Caco-2 (cell line): Measurements from ENCODE around the gene RBM20. TPM values are rescaled to one million over a fixed set of nuclear protein-coding genes. Genes with fewer than 3 reads are reported as not detected.

ENCODE experiments used
- BruUV-seq: library from RNA; stranded (reverse); fragments of 400-500 nt; replicated peaks from 2 replicates; lab custom pipeline; 2021; lab: Mats Ljungman, UMichigan
- CTCF ChIA-PET: fragments of 300-600 bp; sonication (Branson Sonifier 250); formaldehyde crosslinking; loops from one replicate; lab custom pipeline; 2022; ENCODE audit warnings: antibody characterized with exemption; lab: Charles Lee
- POLR2A ChIA-PET: fragments of 300-600 bp; sonication (Branson Sonifier 250); formaldehyde crosslinking; loops from one replicate; lab custom pipeline; 2022; ENCODE audit warnings: antibody characterized with exemption; lab: Charles Lee
- DNase-seq, 2 experiments: peaks; one replicate each; pipeline versions ENCODE4 v3.0.0 to v3.0.0-alpha.2; 2020 to 2022
- H3K27me3 ChIP-seq: replicated peaks from 2 replicates; pipeline ENCODE4 v1.6.0; 2011; ENCODE audit warnings: low read length; ENCODE audit not compliant: control insufficient read depth, insufficient read depth
- H3K36me3 ChIP-seq: 2 replicates; pipeline ENCODE4 v1.5.1; 2011; ENCODE audit warnings: low read length; ENCODE audit not compliant: control insufficient read depth, insufficient read depth
- H3K4me1 ChIP-seq: fragments of 250-450 bp; sonication (Bioruptor Pico); 2 replicates; pipeline ENCODE4 v1.5.1; 2020; ENCODE audit warnings: mild to moderate bottlenecking
- H3K4me3 ChIP-seq: 2 replicates; pipeline ENCODE4 v1.5.1; 2011; ENCODE audit warnings: low read depth, mild to moderate bottlenecking, control low read depth, low read length
- H3K9me3 ChIP-seq: fragments of 250-450 bp; sonication (Bioruptor Pico); 2 replicates; pipeline ENCODE4 v1.5.1; 2020; ENCODE audit warnings: mild to moderate bottlenecking, moderate library complexity
- H3K27ac Mint-ChIP-seq: one replicate; pipeline ENCODE4 v1.8.0; 2022; ENCODE audit warnings: mixed read lengths; ENCODE audit not compliant: unreplicated experiment
- H3K27me3 Mint-ChIP-seq: one replicate; pipeline ENCODE4 v1.8.0; 2022; ENCODE audit warnings: mixed read lengths; ENCODE audit not compliant: insufficient read depth, unreplicated experiment
- H3K36me3 Mint-ChIP-seq: one replicate; pipeline ENCODE4 v1.8.0; 2022; ENCODE audit warnings: mild to moderate bottlenecking, mixed read lengths; ENCODE audit not compliant: insufficient read depth, unreplicated experiment
- H3K4me1 Mint-ChIP-seq: one replicate; pipeline ENCODE4 v1.8.0; 2022; ENCODE audit warnings: low read depth, mixed read lengths; ENCODE audit not compliant: unreplicated experiment
- H3K4me3 Mint-ChIP-seq: one replicate; pipeline ENCODE4 v1.8.0; 2022; ENCODE audit warnings: mild to moderate bottlenecking, moderate library complexity, mixed read lengths; ENCODE audit not compliant: unreplicated experiment
- H3K9me3 Mint-ChIP-seq: one replicate; pipeline ENCODE4 v1.8.0; 2022; ENCODE audit warnings: mixed read lengths; ENCODE audit not compliant: unreplicated experiment
- intact Hi-C: fragments of 100-400 bp; cut with micrococcal nuclease; formaldehyde crosslinking; loops from one replicate; pipeline ENCODE4 v1.10.0; 2022; ENCODE audit not compliant: unreplicated experiment
- total RNA-seq: library from RNA; stranded (reverse); gene quantifications from 2 replicates; pipeline ENCODE4 v1.2.3, GENCODE V29; 2022
- TF ChIP-seq, protein P1 (sequence below), 2 experiments: fragments of 200-600 bp in 1 of 2; IDR thresholded peaks; 1 replicate in 1 of 2; 2 replicates in 1 of 2; pipeline versions ENCODE4 v1.5.1 to v1.8.0; 2011 to 2022; ENCODE audit warnings: antibody characterized with exemption in 1 of 2, control low read depth in 1 of 2, inconsistent platforms in 1 of 2, low read depth in 1 of 2, low read length in 1 of 2, mild to moderate bottlenecking in 1 of 2, moderate library complexity in 1 of 2; ENCODE audit not compliant: insufficient read depth in 1 of 2, severe bottlenecking in 1 of 2, unreplicated experiment in 1 of 2

Gene RBM20
- total RNA-seq, 1 experiment from 2014 or later: 0.36 TPM

GRCh38 chr10:110676016-110676415, 31.9 kb downstream of the RBM20 start:
- Mint-ChIP-seq H3K9me3 (no peaks in the 10 kb centered on the region), H3K4me1 (no peaks in the 10 kb centered on the region), H3K4me3 (no peak overlapping the region), H3K27ac (no peak overlapping the region), H3K36me3 (no peaks in the 10 kb centered on the region), H3K27me3 (peaks cover 6% of the 10 kb centered on the region)
- Histone ChIP-seq H3K9me3 (no peaks in the 10 kb centered on the region), H3K4me1 (no peaks in the 10 kb centered on the region), H3K36me3 (no peaks in the 10 kb centered on the region), H3K27me3 (no peaks in the 10 kb centered on the region), H3K4me3 (no peak overlapping the region)
- ChIA-PET POLR2A (no interaction called here), CTCF (interaction anchor here (1.1 kb wide), 1 partner anchor 66 kb away, joined by 4 read pairs; no protein-coding TSS in a partner anchor)
- intact Hi-C loops: no loop called here
- TF ChIP-seq, protein P1, sequence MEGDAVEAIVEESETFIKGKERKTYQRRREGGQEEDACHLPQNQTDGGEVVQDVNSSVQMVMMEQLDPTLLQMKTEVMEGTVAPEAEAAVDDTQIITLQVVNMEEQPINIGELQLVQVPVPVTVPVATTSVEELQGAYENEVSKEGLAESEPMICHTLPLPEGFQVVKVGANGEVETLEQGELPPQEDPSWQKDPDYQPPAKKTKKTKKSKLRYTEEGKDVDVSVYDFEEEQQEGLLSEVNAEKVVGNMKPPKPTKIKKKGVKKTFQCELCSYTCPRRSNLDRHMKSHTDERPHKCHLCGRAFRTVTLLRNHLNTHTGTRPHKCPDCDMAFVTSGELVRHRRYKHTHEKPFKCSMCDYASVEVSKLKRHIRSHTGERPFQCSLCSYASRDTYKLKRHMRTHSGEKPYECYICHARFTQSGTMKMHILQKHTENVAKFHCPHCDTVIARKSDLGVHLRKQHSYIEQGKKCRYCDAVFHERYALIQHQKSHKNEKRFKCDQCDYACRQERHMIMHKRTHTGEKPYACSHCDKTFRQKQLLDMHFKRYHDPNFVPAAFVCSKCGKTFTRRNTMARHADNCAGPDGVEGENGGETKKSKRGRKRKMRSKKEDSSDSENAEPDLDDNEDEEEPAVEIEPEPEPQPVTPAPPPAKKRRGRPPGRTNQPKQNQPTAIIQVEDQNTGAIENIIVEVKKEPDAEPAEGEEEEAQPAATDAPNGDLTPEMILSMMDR (IDR thresholded peaks at IDR 0.05; ENCODE audit: insufficient read depth in 1 of 2, low read depth in 1 of 2, low read length in 1 of 2, severe bottlenecking in 1 of 2, unreplicated experiment in 1 of 2): no peak
- no peak for DNase-seq
- BruUV-seq: no TSS peak

GRCh38 chr10:110679486-110680272, 35.5 kb downstream of the RBM20 start:
- intact Hi-C loops: no loop called here
- H3K36me3 ChIP-seq: no peaks in the 10 kb centered on the region
- CTCF ChIA-PET: interaction anchor here (1.1 to 1.6 kb wide), 2 partner anchors 10 to 69 kb away, joined by 3 to 9 read pairs; no protein-coding TSS in a partner anchor

GRCh38 chr10:110680273-110681020, 36.3 kb downstream of the RBM20 start:
- no peaks in the 10 kb centered on the region for H3K36me3 Mint-ChIP-seq
- Histone ChIP-seq H3K4me3 (no peak overlapping the region), H3K27me3 (no peaks in the 10 kb centered on the region), H3K36me3 (no peaks in the 10 kb centered on the region), H3K9me3 (no peaks in the 10 kb centered on the region), H3K4me1 (no peaks in the 10 kb centered on the region)
- POLR2A ChIA-PET: no interaction called here
- DNase-seq: no peak
- no peak overlapping the region for H3K4me3 Mint-ChIP-seq
- H3K9me3 Mint-ChIP-seq: no peaks in the 10 kb centered on the region
- H3K27me3 Mint-ChIP-seq: no peaks in the 10 kb centered on the region
- intact Hi-C loops: loop anchor here (1.0 kb wide), 1 partner anchor 70 kb away; no protein-coding TSS in a partner anchor
- BruUV-seq: no TSS peak
- no peak overlapping the region for H3K27ac Mint-ChIP-seq
- TF ChIP-seq, protein P1 (IDR thresholded peaks at IDR 0.05; ENCODE audit: insufficient read depth in 1 of 2, low read depth in 1 of 2, low read length in 1 of 2, severe bottlenecking in 1 of 2, unreplicated experiment in 1 of 2): no peak
- no peaks in the 10 kb centered on the region for H3K4me1 Mint-ChIP-seq
- CTCF ChIA-PET: interaction anchor here (1.6 kb wide), 1 partner anchor 70 kb away, joined by 9 read pairs; no protein-coding TSS in a partner anchor

More at GRCh38 chr10:110679486-110680272, 35.5 kb downstream of the RBM20 start:
- no peaks in the 10 kb centered on the region for H3K9me3 ChIP-seq
- TF ChIP-seq, protein P1 (IDR thresholded peaks at IDR 0.05; ENCODE audit: insufficient read depth in 1 of 2, low read depth in 1 of 2, low read length in 1 of 2, severe bottlenecking in 1 of 2, unreplicated experiment in 1 of 2): no peak
- H3K4me3 Mint-ChIP-seq: no peak overlapping the region
- H3K4me1 Mint-ChIP-seq: no peaks in the 10 kb centered on the region
- POLR2A ChIA-PET: no interaction called here
- H3K9me3 Mint-ChIP-seq: no peaks in the 10 kb centered on the region
- no peaks in the 10 kb centered on the region for H3K4me1 ChIP-seq
- H3K36me3 Mint-ChIP-seq: no peaks in the 10 kb centered on the region
- peaks cover 3% of the 10 kb centered on the region for H3K27me3 Mint-ChIP-seq
- H3K4me3 ChIP-seq: no peak overlapping the region
- no peaks in the 10 kb centered on the region for H3K27me3 ChIP-seq
- DNase-seq: no peak
- BruUV-seq: no TSS peak
- no peak overlapping the region for H3K27ac Mint-ChIP-seq
